GM12872 (cell line): Measurements from ENCODE around the gene AHCYL2.

Source experiments
- CTCF ChIP-seq: IDR thresholded peaks from 3 replicates; pipeline ENCODE4 v1.5.1; 2011; ENCODE audit warnings: low read depth, mild to moderate bottlenecking, low read length, moderate library complexity; ENCODE audit not compliant: insufficient read depth

Gene AHCYL2

DNA sequence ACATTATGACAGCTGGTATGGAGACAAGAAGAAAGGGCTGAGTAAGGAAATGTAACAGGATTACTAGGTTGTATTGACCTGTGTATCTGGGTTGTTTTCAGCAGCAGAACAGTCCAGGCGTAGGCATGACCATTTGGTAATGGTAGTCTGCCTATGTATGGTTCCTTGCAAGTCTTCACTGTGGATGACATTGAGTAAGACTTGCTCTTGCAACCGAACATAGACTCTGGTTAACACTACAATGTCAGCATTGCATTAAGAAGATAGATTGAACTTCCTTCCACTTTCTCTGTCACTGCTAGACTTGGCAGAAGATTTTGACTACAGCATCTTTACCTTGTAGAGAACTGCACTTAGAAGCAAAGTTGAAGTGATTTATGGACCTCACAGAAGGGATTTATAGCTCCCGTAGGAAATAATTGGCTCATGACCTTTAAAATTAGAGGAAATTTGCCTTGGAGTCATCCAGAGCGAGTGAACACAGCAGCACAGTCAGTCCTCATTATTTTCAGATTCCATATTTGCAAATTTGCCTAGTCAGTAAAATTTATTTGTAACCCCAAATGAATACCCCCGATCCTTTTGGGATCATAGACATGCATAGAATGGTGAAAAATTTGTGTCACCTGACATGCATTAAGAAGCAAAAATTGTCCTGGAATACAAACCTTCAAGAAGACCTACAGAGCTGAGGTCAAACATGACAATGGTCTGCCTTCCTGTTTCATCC, 129.8 kb downstream of the AHCYL2 start:
- no peak for TF ChIP-seq CTCF

GRCh38 chr7:129356176-129356575, 131.3 kb downstream of the AHCYL2 start:
- no peak for TF ChIP-seq CTCF

GRCh38 chr7:129359176-129359575, 134.3 kb downstream of the AHCYL2 start:
- no peak for TF ChIP-seq CTCF

- no peak for TF ChIP-seq CTCF
These were observed 134.8 kb downstream of the AHCYL2 start for GRCh38 chr7:129359638-129360037.

DNA sequence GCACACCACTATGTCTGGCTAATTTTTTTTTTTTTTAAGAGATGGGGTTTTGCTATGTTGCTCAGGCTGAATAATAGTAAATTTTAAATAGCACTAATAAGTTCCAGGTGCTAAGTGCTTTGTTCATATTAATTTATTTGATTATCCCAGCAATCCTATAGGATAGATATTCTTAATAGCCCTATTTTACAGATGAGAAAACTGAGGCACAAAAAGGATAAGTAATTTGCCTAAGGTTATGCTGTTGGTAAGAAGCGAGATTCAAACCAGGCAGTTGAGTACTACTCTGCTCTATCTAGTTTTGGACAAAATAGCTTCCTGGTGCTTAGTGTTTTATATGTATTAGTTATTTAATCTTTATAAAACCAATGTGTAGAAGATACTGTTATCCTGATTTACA, 136.9 kb downstream of the AHCYL2 start:
- TF ChIP-seq CTCF = no peak

- TF ChIP-seq CTCF = no peak
These were observed 137.7 kb downstream of the AHCYL2 start for GRCh38 chr7:129362496-129362895.

DNA sequence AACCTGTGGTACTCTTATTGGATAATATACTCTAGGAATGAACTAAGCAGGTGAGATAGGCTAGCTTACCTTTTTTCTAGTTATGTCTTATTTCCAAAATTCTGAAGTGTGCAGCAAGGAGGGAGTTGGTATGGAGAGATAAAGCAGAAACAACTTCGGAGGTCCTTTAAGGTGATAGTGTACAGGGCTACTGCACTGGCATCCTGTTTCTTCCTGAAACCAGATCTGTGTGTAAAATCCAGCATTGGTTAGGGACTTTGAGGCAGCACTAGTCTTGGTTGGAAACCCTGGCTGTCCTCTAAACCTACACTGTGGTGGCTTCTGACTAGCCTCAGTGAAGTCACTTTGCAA, 142.5 kb downstream of the AHCYL2 start:
- no peak for TF ChIP-seq CTCF
